ENCODE results near the gene EML2. TPM values are rescaled to one million over a fixed set of nuclear protein-coding genes. Genes with fewer than 3 reads are reported as not detected.
A peak's percentile ranks its signal among the peaks of the same experiment; 100 is the strongest.
"Not testable (repeated sequence)": the region's sequence is repeated elsewhere in the genome, so short reads cannot be mapped to it uniquely, and the experiment has no call there.

The EML2 gene
- total RNA-seq, 3 donors from 2014 or later: 59.9 to 119 (median 79.1) TPM

GRCh38 chr19:45621389-45621788, 17.8 kb downstream of the EML2 start:
- Histone ChIP-seq H3K9me3 (no peaks in the 10 kb centered on the region), H3K36me3 (ENCODE audit: low read depth) (peaks cover 4% of the 10 kb centered on the region), H3K4me1 (ENCODE audit: low read depth) (no peaks in the 10 kb centered on the region), H3K4me3 (no peak overlapping the region)
- no peak for TF ChIP-seq CTCF (IDR thresholded peaks at IDR 0.05)
- ATAC-seq: no peak
- intact Hi-C loops (cut with DNase I, micrococcal nuclease): no loop called here
- DNase-seq: no peak

- no peak for ATAC-seq
- Histone ChIP-seq H3K4me3 (no peak overlapping the region), H3K4me1 (ENCODE audit: low read depth) (peaks cover 21% of the 10 kb centered on the region), H3K9me3 (no peaks in the 10 kb centered on the region), H3K36me3 (ENCODE audit: low read depth) (peaks cover 4% of the 10 kb centered on the region)
- no peak for TF ChIP-seq CTCF (IDR thresholded peaks at IDR 0.05)
- intact Hi-C loops (cut with DNase I, micrococcal nuclease): no loop called here
- no peak for DNase-seq
These were observed 22.5 kb downstream of the EML2 start for GRCh38 chr19:45616704-45617017.

GRCh38 chr19:45615795-45616703, 23.1 kb downstream of the EML2 start:
- H3K4me3 ChIP-seq: no peak overlapping the region
- peaks cover 4% of the 10 kb centered on the region for H3K36me3 ChIP-seq (ENCODE audit: low read depth)
- peak; percentile 92 for ATAC-seq
- intact Hi-C loops (cut with DNase I, micrococcal nuclease): loop anchor here in 1 of 2 donors (2.0 kb wide), 1 partner anchor 25 kb away; no protein-coding TSS in a partner anchor
- DNase-seq: peak; percentile 94 to 97 (median 94)
- peaks cover 21% of the 10 kb centered on the region for H3K4me1 ChIP-seq (ENCODE audit: low read depth)
- no peaks in the 10 kb centered on the region for H3K9me3 ChIP-seq
- TF ChIP-seq CTCF (IDR thresholded peaks at IDR 0.05): no peak

- H3K4me1 ChIP-seq (ENCODE audit: low read depth): peaks cover 21% of the 10 kb centered on the region
- not testable (repeated sequence) for H3K36me3 ChIP-seq (ENCODE audit: low read depth); H3K9me3 ChIP-seq; DNase-seq; ATAC-seq; H3K4me3 ChIP-seq
- intact Hi-C loops (cut with DNase I, micrococcal nuclease): loop anchor here in 1 of 2 donors (2.0 kb wide), 1 partner anchor 26 kb away; no protein-coding TSS in a partner anchor
These were observed 24.1 kb downstream of the EML2 start for GRCh38 chr19:45615056-45615455.

- intact Hi-C loops (cut with DNase I, micrococcal nuclease): loop anchor here in 1 of 2 donors (2.0 kb wide), 1 partner anchor 27 kb away; no protein-coding TSS in a partner anchor
- Histone ChIP-seq H3K4me1 (ENCODE audit: low read depth) (peaks cover 21% of the 10 kb centered on the region), H3K4me3 (no peak overlapping the region), H3K9me3 (no peaks in the 10 kb centered on the region), H3K36me3 (ENCODE audit: low read depth) (peaks cover 4% of the 10 kb centered on the region)
- peak; percentile 61 to 76 (median 63) for DNase-seq
- no peak for TF ChIP-seq CTCF (IDR thresholded peaks at IDR 0.05)
- peak; percentile 85 for ATAC-seq
These were observed 25.1 kb downstream of the EML2 start for GRCh38 chr19:45613926-45614725.
